ENCODE measurements around the gene GDPGP1.

DNA sequence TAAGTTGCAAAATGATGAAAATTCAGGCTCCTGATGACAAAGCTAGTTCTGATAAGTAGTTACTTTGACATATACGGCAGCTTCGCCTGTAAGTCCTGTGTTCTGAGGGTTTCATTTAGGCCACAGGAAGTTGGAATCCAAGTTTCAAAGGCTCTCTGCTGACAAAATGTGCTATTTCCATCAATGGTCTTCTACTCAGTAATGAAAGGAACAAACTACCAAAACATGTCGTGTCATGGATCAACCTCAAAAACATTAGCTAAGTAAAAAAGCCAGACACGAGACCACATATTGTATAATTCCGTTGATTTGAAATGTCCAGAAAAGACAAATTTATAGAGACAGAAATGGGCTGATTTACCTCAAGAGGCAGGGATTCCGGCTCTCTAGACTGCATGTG, 53.9 kb downstream of the GDPGP1 start:
- TF ChIP-seq CTCF (IDR thresholded peaks at IDR 0.05) (no peak), POLR2A (IDR thresholded peaks at IDR 0.05) (no peak)
